Measurements from ENCODE around the gene APBB1. TPM values are rescaled to one million over a fixed set of nuclear protein-coding genes. Genes with fewer than 3 reads are reported as not detected.

Gene APBB1
- total RNA-seq, 1 experiment from 2014 or later = 83.8 TPM

- H3K27me3 ChIP-seq (replicated peaks; ENCODE audit: insufficient read depth, low read depth, low read length, poor library complexity) = no peaks in the 10 kb centered on the region
- POLR2A ChIA-PET (ENCODE audit: low non-redundant PET) = interaction anchor here (0.6 kb wide), 1 partner anchor 1224 kb away, joined by 3 read pairs; no protein-coding TSS in a partner anchor
- H3K27ac ChIP-seq (ENCODE audit: low read depth, low read length, poor library complexity, severe bottlenecking) = peak overlapping the region; percentile 93
- intact Hi-C loops (cut with micrococcal nuclease; ENCODE audit: unreplicated experiment) = loop anchor here (5.0 to 10.0 kb wide), 2 partner anchors 226 to 1284 kb away; partner anchors contain the start of genes CYB5R2, TAF10 and TPP1
- no peak for DNase-seq (ENCODE audit: low spot score)
- peaks cover 12% of the 10 kb centered on the region for H3K36me3 ChIP-seq (ENCODE audit: insufficient read depth, low read length, poor library complexity, severe bottlenecking)
- BruUV-seq (replicated peaks) = no TSS peak
- no peak for TF ChIP-seq CTCF (conservative IDR thresholded peaks at IDR 0.05; ENCODE audit: low read depth, low read length)
- TF ChIP-seq EZH2 (IDR thresholded peaks at IDR 0.05; ENCODE audit: borderline replicate concordance, low read depth, low read length, poor library complexity, severe bottlenecking) = no peak
- peaks cover 54% of the 10 kb centered on the region for H3K4me1 ChIP-seq (ENCODE audit: insufficient read depth, low read length, poor library complexity, severe bottlenecking)
- no peaks in the 10 kb centered on the region for H3K9me3 ChIP-seq (ENCODE audit: low read depth, low read length, poor library complexity, severe bottlenecking)
- CTCF ChIA-PET = interaction anchor here (0.6 kb wide), 1 partner anchor 294 kb away, joined by 3 read pairs; the partner anchor contains the start of gene MRPL17
- peak overlapping the region; percentile 92 for H3K4me3 ChIP-seq (ENCODE audit: low read depth, low read length, poor library complexity, severe bottlenecking)
Observed at GRCh38 chr11:6388748-6389147, 30.1 kb downstream of the APBB1 start.

DNA sequence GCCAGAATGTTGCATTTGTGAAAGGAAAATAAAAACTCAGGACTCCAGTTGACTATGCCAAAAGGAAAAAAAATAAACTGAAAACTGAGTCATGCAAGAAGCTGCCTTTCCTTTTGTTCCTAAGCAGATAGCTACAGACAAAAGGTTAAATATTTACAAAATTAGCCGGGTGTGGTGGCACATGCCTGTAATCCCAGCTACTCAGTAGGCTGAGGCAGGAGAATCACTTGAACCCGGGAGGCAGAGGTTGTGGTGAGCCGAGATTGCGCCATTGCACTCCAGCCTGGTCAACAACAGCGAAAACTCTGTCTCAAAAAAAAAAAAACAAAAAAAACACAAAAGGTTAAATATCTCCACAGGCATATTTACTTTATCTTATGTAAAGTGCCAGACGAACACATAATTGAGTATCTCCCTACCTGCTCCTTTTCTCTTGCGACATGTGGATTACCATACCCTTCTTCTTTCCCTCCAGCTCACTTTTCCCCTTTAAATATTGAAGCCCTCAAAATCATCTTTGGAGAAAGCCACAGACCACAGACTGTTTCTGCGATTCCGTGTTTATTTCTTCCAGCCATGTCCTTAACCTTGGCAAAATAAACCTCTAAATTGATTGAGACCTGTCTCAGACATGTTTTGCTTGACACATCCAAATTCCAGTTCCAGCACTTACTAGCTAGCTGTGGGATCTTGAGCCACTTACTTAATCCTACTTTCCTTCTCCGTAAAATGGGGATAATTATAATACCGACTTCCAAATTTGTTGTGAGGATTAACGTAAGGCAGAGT, 30.9 kb downstream of the APBB1 start:
- Histone ChIP-seq H3K36me3 (ENCODE audit: insufficient read depth, low read length, poor library complexity, severe bottlenecking) (peaks cover 7% of the 10 kb centered on the region), H3K4me1 (ENCODE audit: insufficient read depth, low read length, poor library complexity, severe bottlenecking) (peaks cover 60% of the 10 kb centered on the region), H3K27ac (ENCODE audit: low read depth, low read length, poor library complexity, severe bottlenecking) (peak overlapping the region; percentile 93), H3K4me3 (ENCODE audit: low read depth, low read length, poor library complexity, severe bottlenecking) (no peak overlapping the region), H3K9me3 (ENCODE audit: low read depth, low read length, poor library complexity, severe bottlenecking) (no peaks in the 10 kb centered on the region), H3K27me3 (replicated peaks; ENCODE audit: insufficient read depth, low read depth, low read length, poor library complexity) (no peaks in the 10 kb centered on the region)
- no TSS peak for BruUV-seq (replicated peaks)
- intact Hi-C loops (cut with micrococcal nuclease; ENCODE audit: unreplicated experiment) = loop anchor here (5.0 to 10.0 kb wide), 2 partner anchors 227 to 1284 kb away; partner anchors contain the start of genes CYB5R2, TAF10 and TPP1
- CTCF ChIA-PET = interaction anchor here (0.7 kb wide), 1 partner anchor 51 kb away, joined by 3 read pairs; no protein-coding TSS in a partner anchor
- POLR2A ChIA-PET (ENCODE audit: low non-redundant PET) = no interaction called here
- DNase-seq (ENCODE audit: low spot score) = no peak
- TF ChIP-seq EZH2 (IDR thresholded peaks at IDR 0.05; ENCODE audit: borderline replicate concordance, low read depth, low read length, poor library complexity, severe bottlenecking) (no peak), CTCF (conservative IDR thresholded peaks at IDR 0.05; ENCODE audit: low read depth, low read length) (no peak)

DNA sequence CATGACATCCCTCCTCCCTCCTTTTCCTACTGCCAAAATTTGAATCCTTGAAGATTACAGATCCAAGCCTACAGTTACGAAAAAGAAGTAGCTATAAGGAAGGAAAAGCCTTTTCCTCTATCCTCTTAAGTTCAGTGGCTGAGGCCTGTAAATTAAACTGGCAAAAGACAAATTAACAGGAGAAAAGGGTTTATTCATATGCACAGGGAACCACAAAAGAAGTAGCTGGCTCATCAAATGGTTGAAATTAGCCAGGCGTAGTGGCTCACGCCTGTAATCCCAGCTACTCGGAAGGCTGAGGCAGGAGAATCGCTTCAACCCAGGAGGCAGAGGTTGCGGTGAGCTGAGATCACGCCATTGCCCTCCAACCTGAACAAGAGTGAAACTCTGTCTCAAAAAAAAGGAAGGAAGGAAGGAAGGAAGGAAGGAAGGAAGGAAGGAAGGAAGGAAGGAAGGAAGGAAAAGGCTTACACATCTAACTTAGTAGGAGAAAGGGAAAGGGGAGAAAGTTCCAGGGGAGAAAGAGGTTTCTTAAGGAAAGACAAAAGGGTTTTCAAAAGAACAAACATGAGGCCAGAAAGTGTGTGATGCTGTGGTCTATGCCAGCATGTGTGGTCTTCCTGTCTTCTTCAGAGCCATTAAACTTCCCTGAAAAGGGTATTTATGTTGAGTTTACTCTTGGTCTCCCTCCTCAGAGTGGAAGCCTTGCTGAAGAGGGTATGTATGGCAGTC, 33.7 kb downstream of the APBB1 start:
- ChIA-PET POLR2A (ENCODE audit: low non-redundant PET) (interaction anchor here (0.6 to 1.1 kb wide), 2 partner anchors 17 to 140 kb away, joined by 3 read pairs; no protein-coding TSS in a partner anchor), CTCF (interaction anchor here (0.6 to 1.7 kb wide), 4 partner anchors 22 to 372 kb away, joined by 3 to 10 read pairs (median 4); no protein-coding TSS in a partner anchor)
- Histone ChIP-seq H3K4me1 (ENCODE audit: insufficient read depth, low read length, poor library complexity, severe bottlenecking) (peaks cover 73% of the 10 kb centered on the region), H3K4me3 (ENCODE audit: low read depth, low read length, poor library complexity, severe bottlenecking) (no peak overlapping the region), H3K9me3 (ENCODE audit: low read depth, low read length, poor library complexity, severe bottlenecking) (no peaks in the 10 kb centered on the region), H3K36me3 (ENCODE audit: insufficient read depth, low read length, poor library complexity, severe bottlenecking) (no peaks in the 10 kb centered on the region), H3K27me3 (replicated peaks; ENCODE audit: insufficient read depth, low read depth, low read length, poor library complexity) (no peaks in the 10 kb centered on the region), H3K27ac (ENCODE audit: low read depth, low read length, poor library complexity, severe bottlenecking) (peak overlapping the region; percentile 97)
- TF ChIP-seq EZH2 (IDR thresholded peaks at IDR 0.05; ENCODE audit: borderline replicate concordance, low read depth, low read length, poor library complexity, severe bottlenecking) (no peak), CTCF (conservative IDR thresholded peaks at IDR 0.05; ENCODE audit: low read depth, low read length) (no peak)
- no TSS peak for BruUV-seq (replicated peaks)
- peak; percentile 94 for DNase-seq (ENCODE audit: low spot score)
- intact Hi-C loops (cut with micrococcal nuclease; ENCODE audit: unreplicated experiment) = loop anchor here (5.0 to 10.0 kb wide), 2 partner anchors 230 to 1287 kb away; partner anchors contain the start of genes CYB5R2, TAF10 and TPP1

All from A673 (cell line).